Gastroesophageal sphincter (tissue), 3 donors: ENCODE measurements around the gene GPR84.

ENCODE experiments used
- CTCF ChIP-seq, 4 experiments: fragments of 200-600 bp in 2 of 4; fragments of 450-650 bp in 2 of 4; sonication (generic) in 1 of 4; IDR thresholded peaks; one replicate each; pipeline ENCODE4 v1.5.1; 2017 to 2019; ENCODE audit warnings: antibody characterized with exemption in 4 of 4, mild to moderate bottlenecking in 2 of 4, moderate library complexity in 2 of 4
- EP300 ChIP-seq: sonication (generic); formaldehyde crosslinking; IDR thresholded peaks from one replicate; pipeline ENCODE4 v1.6.1; 2017; ENCODE audit warnings: antibody characterized with exemption, mild to moderate bottlenecking
- POLR2A ChIP-seq, 2 donors: fragments of 450-650 bp; IDR thresholded peaks; one replicate each; pipeline ENCODE4 v1.6.1; 2017; ENCODE audit warnings: antibody characterized with exemption in 2 of 2, mild to moderate bottlenecking in 2 of 2, moderate library complexity in 1 of 2
- POLR2AphosphoS5 ChIP-seq: sonication (generic); formaldehyde crosslinking; IDR thresholded peaks from one replicate; pipeline ENCODE4 v1.6.1; 2017; ENCODE audit warnings: antibody characterized with exemption

- TF ChIP-seq POLR2A (IDR thresholded peaks at IDR 0.05) (no peak), POLR2AphosphoS5 (no peak), CTCF (IDR thresholded peaks at IDR 0.05) (no peak), EP300 (no peak)
Observed at GRCh38 chr12:54355104-54355815, 9.0 kb downstream of the GPR84 start.
